Adipose tissue (tissue), 3 donors: ENCODE data around the gene VTI1A. TPM values are rescaled to one million over a fixed set of nuclear protein-coding genes. Genes with fewer than 3 reads are reported as not detected.

Experiments used
- H3K27ac ChIP-seq: one replicate; pipeline ENCODE4 v1.5.1; 2013; ENCODE audit warnings: low read depth, low read length
- WGBS, 3 donors: extraction: QIAGEN DNeasy Blood & Tissue Kit; methylation state at CpG; one replicate each; pipeline ENCODE4 v1.1.7; 2013; 5-methylcytosine and 5-hydroxymethylcytosine counted together
- polyA plus RNA-seq, 3 donors: library from polyadenylated mRNA; stranded (reverse); fragments of 200-250 nt; gene quantifications; one replicate each; pipeline ENCODE4 v1.2.3, GENCODE V29; 2013
- donor health status: healthy with polysubstance abuse.
- donor health status: Bipolar disorder and iron deficiency.
- donor health status: healthy.

The VTI1A gene
- polyA plus RNA-seq, 3 donors: 5.6 to 15.2 (median 13.5) TPM

- H3K27ac ChIP-seq: no peak overlapping the region
- 74 to 96% (median 93%) methylated on average over 2 of the region's 2 CpGs for WGBS, 3 donors
Measured at GRCh38 chr10:112603062-112603461, 156.0 kb downstream of the VTI1A start.

- WGBS, 3 donors: 61 to 77% (median 62%) methylated on average over 5 of the region's 5 CpGs
- no peak overlapping the region for H3K27ac ChIP-seq
Measured at GRCh38 chr10:112605063-112605462, 158.0 kb downstream of the VTI1A start.

GRCh38 chr10:112607506-112607905 is 160.5 kb downstream of the VTI1A start:
- no peak overlapping the region for H3K27ac ChIP-seq
- WGBS, 3 donors: 97 to 99% (median 98%) methylated on average over 2 of the region's 2 CpGs

GRCh38 chr10:112613620-112614019 is 166.6 kb downstream of the VTI1A start:
- no peak overlapping the region for H3K27ac ChIP-seq
- 92 to 94% (median 93%) methylated on average over 7 of the region's 7 CpGs for WGBS, 3 donors

GRCh38 chr10:112614072-112614471 is 167.1 kb downstream of the VTI1A start:
- no peak overlapping the region for H3K27ac ChIP-seq
- WGBS, 3 donors: 85 to 92% (median 92%) methylated on average over 6 of the region's 6 CpGs

GRCh38 chr10:112614586-112614985 is 167.6 kb downstream of the VTI1A start:
- WGBS, 3 donors: 84 to 95% (median 91%) methylated on average over 1 of the region's 1 CpG
- no peak overlapping the region for H3K27ac ChIP-seq

GRCh38 chr10:112615269-112615668 is 168.3 kb downstream of the VTI1A start:
- WGBS, 3 donors: 98 to 100% (median 100%) methylated on average over 1 of the region's 1 CpG
- H3K27ac ChIP-seq: no peak overlapping the region

- H3K27ac ChIP-seq: no peak overlapping the region
Measured at GRCh38 chr10:112616647-112617046, 169.6 kb downstream of the VTI1A start.

- H3K27ac ChIP-seq: no peak overlapping the region
- 93 to 96% (median 95%) methylated on average over 3 of the region's 3 CpGs for WGBS, 3 donors
Measured at GRCh38 chr10:112618814-112619213, 171.8 kb downstream of the VTI1A start.

GRCh38 chr10:112619556-112619955 is 172.5 kb downstream of the VTI1A start:
- 82 to 83% (median 82%) methylated on average over 4 of the region's 4 CpGs for WGBS, 3 donors
- no peak overlapping the region for H3K27ac ChIP-seq

- H3K27ac ChIP-seq: no peak overlapping the region
Measured at GRCh38 chr10:112622786-112623185, 175.8 kb downstream of the VTI1A start.

GRCh38 chr10:112624546-112625048 is 177.6 kb downstream of the VTI1A start:
- no peak overlapping the region for H3K27ac ChIP-seq
- 72 to 90% (median 79%) methylated on average over 7 of the region's 7 CpGs for WGBS, 3 donors

More at GRCh38 chr10:112622786-112623185, 175.8 kb downstream of the VTI1A start:
- 65 to 79% (median 79%) methylated on average over 2 of the region's 2 CpGs for WGBS, 3 donors

- no peak overlapping the region for H3K27ac ChIP-seq
- WGBS, 3 donors: 83 to 93% (median 87%) methylated on average over 5 of the region's 5 CpGs
Measured at GRCh38 chr10:112628951-112629609, 182.1 kb downstream of the VTI1A start.

GRCh38 chr10:112631501-112632400 is 184.7 kb downstream of the VTI1A start:
- WGBS, 3 donors: 93 to 98% (median 97%) methylated on average over 8 of the region's 8 CpGs
- H3K27ac ChIP-seq: no peak overlapping the region

GRCh38 chr10:112634096-112634830 is 187.2 kb downstream of the VTI1A start:
- no peak overlapping the region for H3K27ac ChIP-seq
- 72 to 79% (median 74%) methylated on average over 5 of the region's 5 CpGs for WGBS, 3 donors

- 32 to 91% (median 82%) methylated on average over 3 of the region's 3 CpGs for WGBS, 3 donors
- H3K27ac ChIP-seq: no peak overlapping the region
Measured at GRCh38 chr10:112637901-112638300, 190.9 kb downstream of the VTI1A start.

- no peak overlapping the region for H3K27ac ChIP-seq
- WGBS, 3 donors: 93 to 97% (median 93%) methylated on average over 1 of the region's 1 CpG
Measured at GRCh38 chr10:112639298-112639697, 192.3 kb downstream of the VTI1A start.

- no peak overlapping the region for H3K27ac ChIP-seq
- WGBS, 3 donors: 80 to 92% (median 87%) methylated on average over 3 of the region's 3 CpGs
Measured at GRCh38 chr10:112640638-112641037, 193.6 kb downstream of the VTI1A start.
